ENCODE measurements around the gene ARCN1.

The ARCN1 gene

GRCh38 chr11:118640332-118641154, 68.3 kb downstream of the ARCN1 start:
- DNase-seq: no peak

DNA sequence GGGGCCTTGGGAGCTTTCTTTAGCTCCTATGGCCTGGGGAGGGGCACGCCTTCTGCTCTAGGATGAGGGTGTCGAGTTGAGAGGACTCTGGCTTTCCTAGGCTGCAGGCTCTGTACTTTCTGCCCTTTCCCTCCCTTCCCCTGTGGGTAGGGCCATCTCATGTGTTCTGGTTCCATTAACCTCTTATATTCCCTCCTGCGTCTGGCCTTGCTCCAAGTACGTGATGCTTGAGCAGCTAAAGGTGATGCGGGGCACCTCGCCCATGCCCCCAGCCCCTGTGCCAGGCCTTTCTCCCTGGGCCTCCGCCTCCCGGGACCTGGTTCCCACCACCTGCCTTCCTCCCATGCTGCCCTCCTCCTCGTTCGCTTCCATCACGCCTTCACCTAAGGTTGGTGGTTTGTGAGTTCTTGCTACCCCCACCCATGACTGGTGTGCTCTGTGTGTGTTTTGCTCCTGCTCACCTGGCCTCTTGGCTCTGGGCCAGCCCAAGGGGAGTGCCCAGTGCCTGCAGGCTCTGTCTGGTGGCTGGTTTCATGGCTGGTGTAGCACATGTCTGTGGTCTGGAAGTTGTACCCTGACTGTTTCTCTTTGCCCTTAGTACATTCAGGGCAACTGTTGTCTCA, 69.3 kb downstream of the ARCN1 start:
- DNase-seq: no peak

DNA sequence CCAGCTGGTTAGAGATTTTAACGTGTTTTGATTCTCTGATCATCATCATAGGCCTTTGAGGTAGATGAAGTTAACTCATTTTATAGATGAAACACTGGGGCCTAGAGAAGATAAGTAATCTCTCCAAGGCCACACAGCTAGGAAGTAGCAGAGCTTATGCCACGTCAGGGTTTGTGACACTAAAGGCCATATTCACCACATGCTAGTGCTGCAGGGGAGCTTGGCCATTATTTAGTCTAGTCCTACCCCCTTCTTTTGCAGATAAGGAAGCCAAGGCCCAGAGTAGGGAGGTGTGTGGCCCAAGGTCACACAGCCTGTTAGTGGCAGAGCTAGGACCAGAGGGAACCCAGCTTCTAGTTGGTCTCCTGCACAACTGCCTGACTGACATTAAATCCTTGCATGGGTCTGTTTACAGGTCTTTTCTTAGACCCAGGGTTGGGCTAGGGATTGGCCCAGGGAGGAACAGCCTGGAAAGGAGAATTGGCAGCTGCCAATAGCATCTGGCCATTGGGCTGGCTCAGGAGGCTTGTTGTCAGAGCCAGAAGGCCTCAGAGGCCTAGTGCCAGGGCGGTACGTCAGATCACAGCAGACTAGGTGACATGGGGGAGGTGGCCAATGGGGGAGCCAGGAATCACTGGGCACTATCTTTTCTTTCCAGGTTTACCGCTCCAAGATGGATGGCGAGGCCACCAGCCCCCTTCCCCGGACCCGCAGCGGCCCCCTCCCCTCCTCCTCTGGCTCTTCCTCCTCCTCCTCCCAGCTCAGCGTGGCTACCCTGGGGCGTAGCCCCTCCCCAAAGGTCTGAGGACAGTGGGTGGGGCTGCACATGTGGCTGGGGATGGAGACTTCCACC, 71.2 kb downstream of the ARCN1 start:
- DNase-seq: no peak

DNA sequence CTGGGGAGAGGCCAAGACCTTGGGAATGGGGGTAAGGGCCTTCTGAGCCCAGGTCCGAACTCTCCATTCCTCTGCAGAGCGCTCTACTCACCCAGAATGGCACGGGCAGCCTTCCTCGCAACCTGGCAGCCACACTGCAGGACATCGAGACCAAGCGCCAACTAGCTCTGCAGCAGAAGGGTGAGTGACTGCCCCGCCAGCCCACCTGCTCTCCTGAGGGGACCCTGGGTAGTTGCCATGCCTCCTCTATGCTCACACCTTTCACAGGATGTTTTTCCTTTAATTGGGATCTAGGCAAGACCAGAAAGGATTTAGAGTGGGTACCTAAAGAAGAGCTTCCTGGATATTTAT, 71.8 kb downstream of the ARCN1 start:
- no peak for DNase-seq

- DNase-seq: no peak
These were observed 72.3 kb downstream of the ARCN1 start for GRCh38 chr11:118644496-118644895.

DNA sequence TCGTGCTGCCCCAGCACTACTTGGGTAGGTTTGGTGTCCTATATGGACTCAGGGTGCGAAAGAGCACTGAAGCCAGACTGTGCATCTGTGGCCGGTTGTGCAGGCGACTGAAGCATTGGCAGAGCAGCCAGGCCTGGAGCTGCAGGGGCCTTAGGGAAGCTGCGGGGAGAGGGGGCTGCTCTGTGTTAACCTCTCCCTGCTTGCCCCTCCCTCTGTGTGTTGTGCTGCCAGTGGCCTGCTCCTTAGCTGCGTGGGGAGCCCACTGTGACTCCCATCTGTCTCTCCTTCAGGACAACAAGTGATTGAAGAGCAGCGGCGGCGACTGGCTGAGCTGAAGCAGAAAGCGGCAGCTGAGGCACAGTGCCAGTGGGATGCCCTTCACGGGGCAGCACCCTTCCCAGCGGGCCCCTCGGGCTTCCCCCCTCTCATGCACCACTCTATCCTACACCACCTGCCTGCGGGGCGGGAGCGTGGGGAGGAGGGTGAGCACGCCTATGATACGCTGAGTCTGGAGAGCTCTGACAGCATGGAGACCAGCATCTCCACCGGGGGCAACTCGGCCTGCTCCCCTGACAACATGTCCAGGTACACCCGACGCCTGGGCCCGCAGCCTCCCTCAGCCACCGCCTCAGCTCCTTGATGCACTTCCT, 73.0 kb downstream of the ARCN1 start:
- no peak for DNase-seq

DNA sequence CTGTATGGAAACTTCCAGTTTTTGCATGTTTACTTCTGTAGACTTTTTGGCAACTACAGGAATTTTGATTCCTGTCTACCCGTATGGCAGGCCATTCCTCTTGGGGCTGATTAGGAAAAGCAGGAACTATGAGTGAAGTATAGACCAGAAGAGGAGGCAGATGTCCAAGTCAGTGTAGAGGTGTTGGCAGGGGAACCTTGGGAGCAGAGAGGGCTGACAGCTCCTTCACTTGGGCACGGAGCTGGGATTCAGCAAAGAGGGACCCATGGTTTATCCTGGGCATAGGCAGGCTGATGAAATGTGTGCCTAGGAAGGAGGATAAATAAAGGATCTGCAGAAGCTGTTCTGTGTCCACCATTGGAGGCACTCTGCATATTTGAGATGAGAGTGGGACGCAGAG, 74.2 kb downstream of the ARCN1 start:
- no peak for DNase-seq

- no peak for DNase-seq
These were observed 76.1 kb downstream of the ARCN1 start for GRCh38 chr11:118648291-118648690.

DNA sequence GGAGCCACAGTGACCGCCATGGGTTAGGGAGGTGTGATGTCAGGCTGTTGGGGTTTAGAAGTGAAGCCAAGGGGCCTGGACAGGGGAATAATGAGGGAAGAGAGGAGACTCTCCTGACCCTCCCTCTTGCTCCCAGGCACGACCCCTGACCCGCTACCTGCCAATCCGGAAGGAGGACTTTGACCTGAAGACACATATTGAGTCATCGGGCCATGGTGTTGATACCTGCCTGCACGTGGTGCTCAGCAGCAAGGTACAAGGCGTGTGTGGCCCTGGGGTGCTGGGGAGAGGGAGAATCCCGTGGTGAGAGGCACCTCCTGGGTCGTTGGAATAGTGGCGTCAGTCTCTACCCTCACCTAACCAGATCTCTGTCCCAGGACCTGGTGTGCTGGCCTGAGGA, 77.7 kb downstream of the ARCN1 start:
- DNase-seq: no peak

GRCh38 chr11:118650366-118650765, 78.2 kb downstream of the ARCN1 start:
- no peak for DNase-seq

DNA sequence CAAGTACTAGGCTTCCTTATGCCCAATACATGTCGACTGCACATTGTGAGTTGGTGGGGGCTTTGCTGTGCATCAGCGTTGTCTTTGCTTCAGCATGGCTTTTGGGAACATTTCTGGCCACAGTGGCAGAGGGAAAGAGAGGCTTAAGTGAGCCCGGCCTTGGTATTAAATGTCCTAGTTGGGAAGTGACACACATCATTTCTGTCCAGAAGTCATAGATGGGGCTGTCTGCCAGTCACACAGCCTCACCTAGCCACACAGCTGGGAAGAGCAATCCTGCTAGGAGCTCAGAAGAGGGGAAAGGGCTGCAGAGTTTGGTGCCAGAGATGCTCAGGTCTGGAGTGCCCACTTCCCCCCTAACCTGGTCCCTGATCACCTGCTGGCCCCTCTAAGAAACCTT, 79.6 kb downstream of the ARCN1 start:
- no peak for DNase-seq

Measured in NCI-H1436 treated with DMSO at 0.1 percent for 48 hours (cell line).